DOHH2 (cell line): ENCODE measurements around the gene TC2N.

Experiments used
- CTCF ChIP-seq: fragments of 200-600 bp; sonication (generic); IDR thresholded peaks from one replicate; pipeline ENCODE4 v1.5.1; 2014; ENCODE audit warnings: antibody characterized with exemption, mild to moderate bottlenecking, low read depth, low read length; ENCODE audit not compliant: poor library complexity, severe bottlenecking
- EZH2phosphoT487 ChIP-seq: fragments of 200-600 bp; sonication (generic); IDR thresholded peaks from 2 replicates; pipeline ENCODE4 v1.6.1; 2017; ENCODE audit warnings: borderline replicate concordance, mild to moderate bottlenecking, antibody characterized with exemption, low read length, moderate library complexity, mixed read lengths

GRCh38 chr14:91870890-91871289 lies 3.6 kb upstream of the TC2N start:
- TF ChIP-seq CTCF (no peak), EZH2phosphoT487 (no peak)
